ENCODE results near the gene AUTS2.

DNA sequence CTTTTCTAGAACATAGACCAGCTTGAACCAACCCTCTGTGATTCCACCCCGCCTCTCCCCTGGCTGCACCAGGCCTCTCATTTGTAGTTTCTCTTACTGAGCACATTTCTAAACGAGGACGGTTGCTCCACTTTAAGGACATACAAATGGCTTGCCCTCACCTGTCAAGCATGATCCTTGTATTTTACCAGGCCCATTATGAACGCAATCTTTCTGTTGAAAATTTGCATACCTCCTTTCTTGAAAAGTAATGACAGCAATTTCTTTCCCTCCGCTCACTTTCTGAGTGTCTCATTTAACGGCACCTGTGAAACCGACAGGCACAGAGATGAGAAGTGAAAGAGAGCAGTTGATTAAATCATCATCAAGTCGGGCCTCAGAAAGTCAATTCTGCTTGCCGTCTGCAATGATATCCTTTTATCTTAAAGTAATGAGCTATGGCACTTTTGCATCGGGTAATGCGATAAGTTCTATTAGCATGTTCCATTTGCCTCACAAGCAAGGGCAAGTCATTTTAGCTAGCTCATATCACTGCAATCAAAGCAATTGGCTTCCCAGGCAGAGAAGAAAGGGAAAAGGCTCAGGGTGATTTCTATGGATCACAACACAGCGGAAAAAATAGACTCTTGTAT, 828.1 kb downstream of the AUTS2 start:
- TF ChIP-seq POLR2A (IDR thresholded peaks at IDR 0.05) = no peak
- TF ChIP-seq, protein P1, sequence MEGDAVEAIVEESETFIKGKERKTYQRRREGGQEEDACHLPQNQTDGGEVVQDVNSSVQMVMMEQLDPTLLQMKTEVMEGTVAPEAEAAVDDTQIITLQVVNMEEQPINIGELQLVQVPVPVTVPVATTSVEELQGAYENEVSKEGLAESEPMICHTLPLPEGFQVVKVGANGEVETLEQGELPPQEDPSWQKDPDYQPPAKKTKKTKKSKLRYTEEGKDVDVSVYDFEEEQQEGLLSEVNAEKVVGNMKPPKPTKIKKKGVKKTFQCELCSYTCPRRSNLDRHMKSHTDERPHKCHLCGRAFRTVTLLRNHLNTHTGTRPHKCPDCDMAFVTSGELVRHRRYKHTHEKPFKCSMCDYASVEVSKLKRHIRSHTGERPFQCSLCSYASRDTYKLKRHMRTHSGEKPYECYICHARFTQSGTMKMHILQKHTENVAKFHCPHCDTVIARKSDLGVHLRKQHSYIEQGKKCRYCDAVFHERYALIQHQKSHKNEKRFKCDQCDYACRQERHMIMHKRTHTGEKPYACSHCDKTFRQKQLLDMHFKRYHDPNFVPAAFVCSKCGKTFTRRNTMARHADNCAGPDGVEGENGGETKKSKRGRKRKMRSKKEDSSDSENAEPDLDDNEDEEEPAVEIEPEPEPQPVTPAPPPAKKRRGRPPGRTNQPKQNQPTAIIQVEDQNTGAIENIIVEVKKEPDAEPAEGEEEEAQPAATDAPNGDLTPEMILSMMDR (IDR thresholded peaks at IDR 0.05) = no peak
